ENCODE measurements around the gene LRRC17.

Gene LRRC17

GRCh38 chr7:102988631-102989560, 76.1 kb downstream of the LRRC17 start:
- DNase-seq (ENCODE audit: low read depth in 2 of 2): no peak

GRCh38 chr7:102990642-102991041, 77.8 kb downstream of the LRRC17 start:
- no peak for DNase-seq (ENCODE audit: low read depth in 2 of 2)

DNA sequence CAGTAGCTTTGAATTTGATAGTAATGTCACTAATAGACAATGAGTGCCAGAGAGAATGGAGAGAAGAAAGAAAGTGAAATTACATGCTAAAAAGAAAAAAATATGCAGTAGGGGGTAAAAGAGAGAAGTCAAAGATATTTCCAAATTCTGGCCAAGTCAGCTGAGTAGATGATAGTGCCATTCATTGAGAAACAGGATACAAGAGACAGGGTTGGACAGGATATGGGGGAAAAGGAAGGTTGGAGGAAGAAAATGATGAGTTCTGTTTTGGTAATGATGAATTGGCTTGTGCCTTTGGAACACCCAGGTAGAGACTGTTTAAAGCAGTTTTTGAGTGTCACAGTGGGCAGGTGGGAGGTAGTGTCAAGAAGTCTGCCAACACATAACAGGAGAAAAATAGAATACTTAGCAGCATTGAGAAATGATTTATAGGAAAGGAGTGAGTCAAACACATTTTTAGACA, 78.3 kb downstream of the LRRC17 start:
- no peak for DNase-seq (ENCODE audit: low read depth in 2 of 2)

GRCh38 chr7:102991540-102992214, 78.9 kb downstream of the LRRC17 start:
- DNase-seq (ENCODE audit: low read depth in 2 of 2): no peak

- DNase-seq (ENCODE audit: low read depth in 2 of 2): no peak
Observed at GRCh38 chr7:102992509-102992937, 79.7 kb downstream of the LRRC17 start.

- DNase-seq (ENCODE audit: low read depth in 2 of 2): no peak
Observed at GRCh38 chr7:102992938-102993717, 80.3 kb downstream of the LRRC17 start.

DNA sequence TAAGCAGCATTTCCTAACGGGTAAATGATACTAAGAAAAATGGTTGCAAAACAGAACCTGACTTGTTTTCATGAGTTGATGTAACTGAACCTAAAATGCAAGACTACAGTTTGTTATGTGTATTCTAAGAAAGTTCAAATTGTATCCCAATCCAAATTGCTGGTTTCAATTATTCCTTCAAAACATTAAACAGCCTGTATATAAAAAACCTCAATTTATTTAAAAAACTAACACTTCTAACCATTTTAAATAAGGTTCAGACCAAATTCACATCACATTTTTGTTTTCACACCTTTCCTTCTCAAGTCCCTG, 80.9 kb downstream of the LRRC17 start:
- no peak for DNase-seq (ENCODE audit: low read depth in 2 of 2)

DNA sequence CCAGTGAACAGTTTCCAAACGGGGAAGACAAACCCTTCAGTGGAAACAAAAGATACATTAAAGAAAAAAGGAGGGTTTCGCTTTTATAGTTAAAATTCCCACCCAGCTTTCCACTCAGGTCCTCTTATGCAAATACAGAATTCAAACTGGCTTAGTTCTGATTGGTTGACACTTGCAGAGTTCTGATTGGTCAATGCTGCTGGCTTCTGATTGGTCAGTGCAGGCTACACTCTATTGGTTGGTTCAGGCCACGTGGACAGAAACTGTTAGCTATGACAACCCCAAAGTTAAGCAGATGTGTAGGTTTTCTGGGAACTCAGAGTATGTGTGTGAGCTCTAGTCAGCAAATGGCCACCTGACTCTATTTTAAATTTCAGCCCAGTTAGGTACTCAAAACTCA, 81.8 kb downstream of the LRRC17 start:
- DNase-seq (ENCODE audit: low read depth in 2 of 2): no peak
